Measurements from ENCODE around the gene PPP2R2D.
"Not testable (repeated sequence)": the region's sequence is repeated elsewhere in the genome, so short reads cannot be mapped to it uniquely, and the experiment has no call there.

The PPP2R2D gene

DNA sequence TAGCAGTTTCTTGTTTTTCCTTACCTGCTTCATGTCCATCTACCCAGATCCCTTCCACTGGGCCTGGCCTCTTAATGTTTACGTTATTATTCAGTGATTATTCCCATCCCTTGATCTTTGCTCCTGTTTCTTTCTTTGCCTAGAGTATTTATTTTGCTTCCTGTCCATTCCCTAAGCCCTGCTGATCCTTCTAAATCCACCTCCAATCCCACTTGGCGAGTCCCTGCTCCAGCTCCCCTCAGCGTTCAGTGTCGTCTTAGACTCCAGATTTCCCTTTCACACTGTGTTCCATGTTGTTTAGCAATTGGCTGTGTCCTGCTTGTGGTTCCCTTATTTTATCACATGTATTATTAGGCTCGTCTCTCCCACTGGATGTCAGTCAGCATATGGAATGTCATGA lies 7.3 kb downstream of the PPP2R2D start:
- DNase-seq (ENCODE audit: low read depth), result no peak

DNA sequence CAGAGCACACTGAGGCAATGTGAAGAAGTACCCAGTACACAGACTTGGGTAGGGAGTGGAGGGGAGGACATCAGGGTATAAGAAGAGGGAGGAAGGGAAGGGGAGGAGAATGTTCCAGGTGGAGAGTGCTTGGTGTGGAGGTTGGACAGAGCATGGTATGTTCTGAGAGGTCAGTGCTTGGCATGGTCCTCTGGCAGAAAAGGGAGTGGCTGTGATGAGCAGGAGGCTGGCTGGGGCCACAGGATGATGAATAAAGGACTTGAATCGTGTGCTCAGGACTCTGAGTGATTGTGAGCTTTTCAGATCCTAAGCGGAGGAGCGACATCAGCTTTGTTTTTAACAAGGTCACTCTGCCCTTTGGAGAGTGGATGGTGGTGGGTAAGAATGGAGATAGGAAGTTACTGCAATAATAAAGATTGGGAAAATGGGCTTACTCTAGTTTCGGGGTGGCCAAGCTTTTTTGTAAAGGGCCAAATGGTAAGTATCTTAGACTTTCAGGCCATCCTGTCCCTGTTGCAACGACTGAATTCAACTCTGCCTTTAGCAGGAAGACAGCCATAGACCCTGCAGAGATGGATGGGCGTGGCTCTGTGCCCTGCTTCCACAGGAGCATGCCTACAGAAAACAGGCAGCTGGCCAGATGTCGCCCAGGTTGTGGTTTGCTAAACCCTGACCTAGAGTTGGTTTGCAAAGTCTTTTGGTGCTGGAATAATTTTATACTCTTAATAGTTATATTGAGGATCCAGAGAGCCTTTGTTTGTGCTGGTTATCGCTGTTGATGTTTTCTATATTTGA lies 8.4 kb downstream of the PPP2R2D start:
- no peak for DNase-seq (ENCODE audit: low read depth)

DNA sequence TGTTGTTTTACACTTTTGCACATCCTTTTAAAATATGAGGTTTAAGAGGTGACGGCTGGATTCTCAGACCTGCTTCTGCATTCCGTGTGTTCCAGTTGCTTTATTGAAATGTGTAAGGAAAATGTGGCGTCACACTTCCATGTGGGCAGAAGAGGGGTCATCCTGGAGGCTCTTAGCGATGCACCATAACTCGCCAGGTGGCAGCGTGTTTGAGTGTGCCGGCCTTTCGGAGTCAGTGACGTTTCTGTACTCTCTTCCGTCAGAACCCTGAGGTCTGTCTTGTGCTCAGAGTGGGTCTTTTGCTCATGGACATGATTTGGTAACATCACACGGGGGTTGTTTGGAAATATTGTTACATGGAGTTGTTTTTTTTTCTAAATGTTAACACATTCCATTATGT lies 9.1 kb downstream of the PPP2R2D start:
- DNase-seq (ENCODE audit: low read depth), result no peak

DNA sequence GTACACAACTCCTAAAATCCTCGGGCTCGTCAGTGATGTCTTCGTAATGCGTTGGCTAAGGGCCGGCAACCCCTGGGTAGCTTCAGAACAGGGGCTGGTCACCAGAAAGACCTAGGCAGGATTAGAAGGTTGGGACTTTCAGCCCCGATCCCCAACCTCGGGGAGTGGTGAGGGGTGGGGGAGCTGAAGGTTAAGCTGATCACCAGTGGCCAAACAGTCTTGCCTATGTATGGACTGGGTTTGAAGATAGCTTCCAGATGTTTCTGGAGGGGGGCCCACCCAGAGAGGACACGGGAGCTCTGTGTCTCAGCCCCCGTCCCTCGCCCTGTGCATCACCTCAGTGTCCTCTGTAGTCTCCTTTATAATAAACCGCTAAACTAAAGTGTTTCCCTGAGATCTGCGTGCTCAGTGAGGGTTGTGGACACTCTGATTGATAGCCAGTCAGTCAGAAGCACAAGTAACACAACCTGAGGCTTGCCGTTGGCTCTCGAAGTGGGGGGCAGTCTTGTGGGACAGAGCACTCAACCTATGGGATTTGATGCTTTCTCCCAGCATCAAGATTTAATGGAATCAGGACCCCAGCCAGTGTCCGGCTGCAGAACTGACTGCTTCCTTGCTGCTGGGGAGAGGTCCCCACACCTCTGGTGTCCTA lies 10.0 kb downstream of the PPP2R2D start:
- no peak for DNase-seq (ENCODE audit: low read depth)

DNA sequence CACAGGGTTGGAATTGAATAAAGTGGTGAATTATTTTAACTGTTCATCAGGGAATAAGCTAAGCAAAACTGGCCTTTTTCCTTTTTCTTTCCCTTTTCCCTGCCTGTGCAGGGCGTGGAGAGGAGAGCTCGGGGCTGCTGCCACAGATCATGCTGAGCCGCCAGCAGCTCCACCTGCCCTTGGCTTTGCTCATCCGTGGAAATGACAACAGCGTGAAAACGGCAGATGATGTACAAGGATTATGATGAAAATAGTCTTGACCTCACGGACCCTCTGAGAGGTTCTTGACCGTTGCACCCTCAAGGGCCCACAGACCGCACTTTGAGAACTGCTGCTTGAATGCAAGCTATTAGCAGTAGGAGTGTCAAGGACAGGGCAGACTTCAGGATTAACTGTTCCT lies 10.6 kb downstream of the PPP2R2D start:
- no peak for DNase-seq (ENCODE audit: low read depth)

DNA sequence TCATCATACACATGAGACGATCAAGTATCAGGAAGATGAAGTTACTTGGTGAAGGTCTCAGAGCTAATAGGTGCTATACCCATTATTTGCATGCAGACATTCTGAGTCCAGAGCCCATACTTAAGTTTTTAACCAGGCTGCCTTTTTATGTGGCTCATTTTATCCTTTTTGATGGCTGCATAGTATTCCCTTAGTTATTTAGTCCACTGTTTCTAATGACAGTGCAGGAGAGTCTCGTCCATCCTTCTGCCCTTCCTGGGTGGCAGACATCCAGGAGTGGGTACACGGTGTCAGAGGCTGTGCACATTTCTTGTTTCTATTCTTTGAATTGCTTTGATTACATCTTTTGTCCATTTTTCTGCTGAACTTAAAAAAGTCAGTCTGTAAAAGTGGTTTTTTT lies 11.8 kb downstream of the PPP2R2D start:
- DNase-seq (ENCODE audit: low read depth), result no peak

DNA sequence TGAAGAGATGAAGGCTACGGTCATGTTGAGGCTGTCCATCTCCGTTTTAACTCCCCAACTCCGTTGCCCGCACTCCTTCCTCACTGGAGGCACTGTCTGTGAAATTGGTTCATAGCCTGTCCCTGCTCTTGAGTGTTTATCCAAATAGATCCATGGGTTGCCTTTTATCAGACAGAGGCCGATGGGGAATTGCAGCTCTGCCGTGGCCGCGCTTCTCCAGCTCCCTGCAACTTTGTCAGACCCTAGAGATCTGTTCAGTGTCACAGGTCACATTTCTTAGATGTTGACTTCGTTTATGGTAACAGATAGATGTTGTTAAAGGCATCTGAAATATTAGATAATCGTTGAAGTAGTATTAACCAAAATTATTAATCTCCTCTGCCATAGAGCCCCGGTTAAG lies 14.7 kb downstream of the PPP2R2D start:
- no peak for DNase-seq (ENCODE audit: low read depth)

DNA sequence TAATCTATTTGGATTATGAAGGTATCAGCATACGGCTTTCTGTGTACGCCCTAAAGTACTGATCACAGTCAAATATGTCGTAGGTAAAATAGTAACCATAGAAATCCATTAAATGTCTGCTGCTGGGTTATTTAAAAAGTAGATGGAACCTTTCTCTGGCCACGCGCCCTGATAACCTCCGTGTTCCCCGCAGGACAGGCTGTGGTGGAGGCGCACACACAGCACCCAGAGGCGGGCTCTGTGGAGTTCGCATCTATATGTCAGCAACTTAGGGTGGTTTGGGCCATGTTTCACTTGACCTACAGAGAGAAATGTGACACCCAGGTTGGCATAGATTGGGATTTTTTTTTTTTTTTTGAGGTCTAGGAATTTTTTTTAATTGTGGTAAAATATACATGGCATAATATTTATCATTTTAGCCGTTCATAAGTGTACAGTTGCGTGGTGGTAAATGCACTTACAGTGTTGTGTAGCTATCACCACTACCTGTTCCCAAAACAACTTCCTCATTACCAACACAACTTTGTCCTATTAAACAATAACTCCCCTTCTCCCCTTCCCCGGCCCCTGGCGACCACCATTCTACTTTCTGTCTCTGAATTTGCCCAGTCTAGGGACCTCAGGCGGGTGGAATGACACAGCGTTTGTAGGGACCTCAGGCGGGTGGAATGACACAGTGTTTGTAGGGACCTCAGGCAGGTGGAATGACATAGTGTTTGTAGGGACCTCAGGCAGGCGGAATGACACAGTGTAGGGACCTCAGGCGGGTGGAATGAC lies 15.4 kb downstream of the PPP2R2D start:
- no peak for DNase-seq (ENCODE audit: low read depth)

DNA sequence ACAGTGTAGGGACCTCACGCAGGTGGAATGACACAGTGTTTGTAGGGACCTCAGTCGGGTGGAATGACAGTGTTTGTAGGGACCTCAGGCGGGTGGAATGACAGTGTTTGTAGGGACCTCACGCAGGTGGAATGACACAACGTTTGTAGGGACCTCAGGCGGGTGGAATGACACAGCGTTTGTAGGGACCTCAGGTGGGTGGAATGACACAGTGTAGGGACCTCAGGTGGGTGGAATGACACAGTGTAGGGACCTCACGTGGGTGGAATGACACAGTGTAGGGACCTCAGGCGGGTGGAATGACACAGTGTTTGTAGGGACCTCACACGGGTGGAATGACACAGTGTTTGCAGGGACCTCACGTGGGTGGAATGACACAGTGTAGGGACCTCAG lies 16.0 kb downstream of the PPP2R2D start:
- not testable (repeated sequence) for DNase-seq (ENCODE audit: low read depth)

DNA sequence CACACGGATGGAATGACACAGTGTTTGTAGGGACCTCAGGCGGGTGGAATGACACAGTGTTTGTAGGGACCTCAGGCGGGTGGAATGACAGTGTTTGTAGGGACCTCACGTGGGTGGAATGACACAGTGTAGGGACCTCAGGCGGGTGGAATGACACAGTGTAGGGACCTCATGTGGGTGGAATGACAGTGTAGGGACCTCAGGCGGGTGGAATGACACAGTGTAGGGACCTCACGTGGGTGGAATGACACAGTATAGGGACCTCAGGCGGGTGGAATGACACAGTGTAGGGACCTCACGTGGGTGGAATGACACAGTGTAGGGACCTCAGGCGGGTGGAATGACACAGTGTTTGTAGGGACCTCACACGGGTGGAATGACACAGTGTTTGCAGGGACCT lies 16.7 kb downstream of the PPP2R2D start:
- not testable (repeated sequence) for DNase-seq (ENCODE audit: low read depth)

DNA sequence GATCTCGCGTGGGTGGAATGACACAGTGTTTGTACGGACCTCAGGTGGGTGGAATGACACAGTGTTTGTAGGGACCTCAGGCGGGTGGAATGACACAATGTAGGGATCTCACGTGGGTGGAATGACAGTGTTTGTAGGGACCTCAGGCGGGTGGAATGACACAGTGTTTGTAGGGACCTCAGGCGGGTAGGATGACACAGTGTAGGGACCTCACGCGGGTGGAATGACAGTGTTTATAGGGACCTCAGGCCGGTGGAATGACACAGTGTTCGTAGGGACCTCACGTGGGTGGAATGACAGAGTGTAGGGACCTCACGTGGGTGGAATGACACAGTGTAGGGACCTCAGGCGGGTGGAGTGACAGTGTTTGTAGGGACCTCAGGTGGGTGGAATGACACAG lies 18.7 kb downstream of the PPP2R2D start:
- not testable (repeated sequence) for DNase-seq (ENCODE audit: low read depth)

DNA sequence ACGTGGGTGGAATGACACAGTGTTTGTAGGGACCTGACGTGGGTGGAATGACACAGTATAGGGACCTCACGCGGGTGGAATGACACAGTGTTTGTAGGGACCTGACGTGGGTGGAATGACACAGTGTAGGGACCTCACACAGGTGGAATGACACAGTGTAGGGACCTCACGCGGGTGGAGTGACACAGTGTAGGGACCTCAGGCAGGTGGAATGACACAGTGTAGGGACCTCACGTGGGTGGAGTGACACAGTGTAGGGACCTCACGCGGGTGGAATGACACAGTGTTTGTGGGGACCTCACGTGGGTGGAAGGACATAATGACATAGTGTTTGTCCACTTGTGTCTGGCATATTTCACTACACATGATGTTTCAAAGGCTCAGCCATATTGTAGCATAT lies 19.3 kb downstream of the PPP2R2D start:
- DNase-seq (ENCODE audit: low read depth), result no peak

DNA sequence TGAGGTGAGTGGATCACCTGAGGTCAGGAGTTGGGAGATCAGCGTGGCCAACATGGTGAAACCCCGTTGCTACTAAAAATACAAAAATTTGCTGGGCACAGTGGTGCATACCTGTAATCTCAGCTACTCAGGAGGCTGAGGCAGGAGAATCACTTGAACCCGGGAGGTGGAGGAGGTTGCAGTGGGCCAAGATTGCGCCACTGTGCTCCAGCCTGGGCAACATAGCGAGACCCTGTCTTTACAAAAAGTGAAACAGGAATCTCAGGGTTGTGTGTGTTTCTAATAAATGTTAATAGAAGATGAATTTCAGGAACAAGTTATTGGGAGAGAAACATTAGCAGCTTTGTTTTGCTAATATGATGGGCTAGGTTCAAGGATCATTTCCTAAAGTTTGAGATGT lies 19.9 kb downstream of the PPP2R2D start:
- no peak for DNase-seq (ENCODE audit: low read depth)

DNA sequence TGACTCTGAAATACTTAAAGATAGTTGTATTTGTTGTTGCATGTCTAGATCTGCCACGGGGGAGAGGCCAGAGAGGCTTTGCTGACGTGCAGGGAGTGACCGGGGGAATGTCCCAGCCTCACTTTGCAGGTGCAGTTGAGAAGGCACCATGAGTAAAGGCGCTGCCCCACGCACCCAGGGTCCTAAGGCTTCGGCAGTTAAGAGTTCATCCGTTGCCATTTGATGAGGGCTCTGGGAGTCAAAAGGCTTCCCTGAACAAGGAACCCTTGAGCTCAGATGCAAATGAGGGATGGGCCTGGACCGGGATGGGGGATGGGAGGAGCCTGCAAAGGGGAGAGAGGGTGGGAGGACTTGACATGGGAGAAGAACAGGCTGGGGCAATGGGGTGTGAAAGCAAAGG lies 20.4 kb downstream of the PPP2R2D start:
- no peak for DNase-seq (ENCODE audit: low read depth)

DNA sequence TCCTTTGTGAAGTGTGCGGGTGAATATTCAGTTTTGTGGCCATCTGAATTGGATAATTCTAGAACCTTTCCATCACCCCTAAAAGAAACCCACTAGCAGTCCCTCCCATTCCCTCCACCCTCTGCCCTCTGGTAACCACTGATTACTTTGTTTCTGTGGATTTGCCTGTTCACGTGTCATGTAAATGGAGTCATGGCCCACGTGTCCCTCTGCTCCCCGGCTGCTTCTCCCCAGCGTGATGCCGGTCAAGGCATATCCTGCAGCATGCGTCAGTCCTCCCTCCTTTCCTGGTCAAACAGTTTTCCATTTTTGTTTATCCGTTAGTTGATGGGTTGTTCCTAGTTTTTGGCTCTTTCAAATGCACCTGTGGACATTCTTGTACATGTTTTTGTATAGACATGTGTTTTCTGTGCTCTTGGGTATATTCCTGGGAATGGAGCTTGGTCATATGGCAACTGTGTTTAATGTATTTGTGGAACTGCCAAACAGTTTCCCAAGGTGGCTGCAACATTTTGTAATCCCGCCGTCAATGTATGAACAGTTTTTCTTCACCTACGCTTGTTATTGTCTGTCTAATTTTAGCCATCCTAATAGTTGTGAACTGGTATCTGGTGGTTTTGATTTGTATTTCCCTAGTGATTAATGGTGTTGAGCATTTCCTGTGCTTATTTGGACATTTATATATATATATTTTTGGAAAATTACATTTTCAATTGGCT lies 22.4 kb downstream of the PPP2R2D start:
- no peak for DNase-seq (ENCODE audit: low read depth)

DNA sequence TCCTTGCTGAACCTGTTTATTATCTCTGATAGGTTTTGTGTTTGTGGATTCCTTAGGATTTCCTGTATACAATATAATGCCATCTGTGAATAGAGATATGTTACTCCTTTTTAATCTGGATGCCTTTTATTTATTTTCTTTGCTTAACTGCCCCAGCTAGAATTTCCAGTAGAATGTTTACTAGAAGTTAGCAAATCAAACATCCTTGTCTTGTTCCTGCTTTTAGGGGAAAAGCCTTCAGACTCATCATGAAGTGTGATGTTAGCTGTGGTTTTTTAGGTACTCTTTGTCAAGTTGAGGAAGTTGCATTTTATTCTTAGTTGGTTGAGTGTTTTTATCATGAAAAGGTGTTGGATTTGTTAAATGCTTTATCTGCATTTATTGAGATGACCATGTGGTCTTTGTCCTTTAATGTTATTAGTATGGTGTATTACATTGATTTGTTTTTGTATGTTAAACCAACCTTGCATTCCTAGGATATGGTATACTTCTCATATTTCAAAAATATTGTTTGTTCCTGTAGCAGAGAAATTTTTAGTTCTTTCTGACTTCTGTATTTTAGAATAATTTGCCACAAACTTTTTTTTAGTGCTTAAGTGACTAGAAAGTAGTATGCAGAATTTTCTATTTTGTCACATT lies 24.3 kb downstream of the PPP2R2D start:
- DNase-seq (ENCODE audit: low read depth), result no peak

DNA sequence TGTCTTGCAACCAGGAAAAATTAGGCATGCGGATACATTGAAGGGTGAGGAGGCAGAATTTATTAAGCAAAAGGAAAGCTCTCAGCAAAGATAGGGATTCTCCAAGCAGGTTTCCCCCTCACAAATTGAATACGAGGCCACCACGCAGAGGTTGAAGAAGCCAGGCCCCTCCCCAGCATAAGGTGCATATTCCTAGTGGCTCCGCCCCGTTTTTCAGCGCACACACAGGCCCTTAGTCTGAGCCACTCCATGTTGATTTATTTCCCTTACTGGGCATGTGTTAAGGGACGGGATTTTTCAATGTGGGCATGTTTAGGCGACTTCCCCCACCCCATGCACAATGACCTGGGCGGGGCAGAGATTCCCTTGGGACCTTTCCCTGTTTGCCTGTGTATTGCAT lies 24.9 kb downstream of the PPP2R2D start:
- no peak for DNase-seq (ENCODE audit: low read depth)

DNA sequence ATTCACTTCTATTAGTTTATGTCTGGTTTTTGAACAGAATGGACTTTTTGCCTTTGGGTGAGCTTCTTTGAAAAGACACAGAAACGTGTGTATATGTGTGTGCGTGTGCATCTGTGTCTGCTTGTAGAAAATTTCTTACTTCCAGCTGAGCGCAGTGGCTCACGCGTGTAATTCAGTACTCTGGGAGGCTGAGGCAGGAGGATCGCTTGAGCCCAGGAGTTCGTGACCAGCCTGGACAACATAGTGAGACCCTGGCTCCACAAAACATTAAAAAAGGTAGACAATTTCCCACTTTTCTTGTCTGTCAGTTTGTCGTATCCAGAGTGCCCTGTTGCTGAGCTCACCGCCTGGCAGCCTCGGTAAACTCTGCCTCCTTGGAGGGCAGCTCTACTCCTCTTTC lies 25.4 kb downstream of the PPP2R2D start:
- DNase-seq (ENCODE audit: low read depth), result no peak

DNA sequence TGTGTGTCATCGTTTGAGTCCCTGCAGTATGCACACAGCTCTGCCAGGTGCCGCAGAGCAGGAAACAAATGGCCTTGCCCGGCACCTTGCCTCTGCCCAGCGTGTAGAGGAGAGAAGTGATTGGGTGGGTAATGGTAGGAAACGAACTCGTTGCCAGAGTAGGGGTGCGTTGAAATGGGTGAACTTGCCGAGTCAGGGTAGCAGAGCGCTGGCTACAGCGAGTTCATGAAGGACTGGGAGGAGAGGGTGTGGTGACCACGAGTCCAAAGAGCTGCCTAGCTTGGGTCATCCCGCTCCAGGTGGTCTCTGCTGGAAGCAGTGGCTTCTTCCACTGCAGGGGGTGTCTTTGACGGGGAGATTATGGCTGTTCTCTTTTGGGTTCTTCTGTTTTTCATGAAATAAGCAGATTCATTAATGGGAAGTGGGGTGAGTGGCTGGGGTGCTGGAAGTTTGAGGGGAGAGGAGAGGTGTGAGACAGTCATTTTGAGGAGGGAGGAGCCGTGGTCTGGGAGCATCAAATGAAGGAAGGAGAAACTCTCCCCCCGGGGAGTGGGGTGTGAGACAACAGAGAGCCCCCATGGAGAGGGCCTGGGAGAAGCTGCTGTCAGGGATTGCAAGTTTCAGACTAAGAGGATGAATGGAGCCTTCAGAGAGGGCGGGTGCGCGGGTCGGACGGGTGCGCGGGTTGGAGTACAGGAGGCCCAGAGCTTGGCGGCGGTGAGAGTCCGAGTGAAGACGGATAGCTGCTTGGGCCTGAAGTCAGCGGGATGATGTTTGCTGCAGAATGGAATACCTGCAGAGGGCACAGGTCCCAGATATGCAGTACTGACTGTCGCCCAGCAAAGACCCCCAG lies 26.2 kb downstream of the PPP2R2D start:
- no peak for DNase-seq (ENCODE audit: low read depth)

DNA sequence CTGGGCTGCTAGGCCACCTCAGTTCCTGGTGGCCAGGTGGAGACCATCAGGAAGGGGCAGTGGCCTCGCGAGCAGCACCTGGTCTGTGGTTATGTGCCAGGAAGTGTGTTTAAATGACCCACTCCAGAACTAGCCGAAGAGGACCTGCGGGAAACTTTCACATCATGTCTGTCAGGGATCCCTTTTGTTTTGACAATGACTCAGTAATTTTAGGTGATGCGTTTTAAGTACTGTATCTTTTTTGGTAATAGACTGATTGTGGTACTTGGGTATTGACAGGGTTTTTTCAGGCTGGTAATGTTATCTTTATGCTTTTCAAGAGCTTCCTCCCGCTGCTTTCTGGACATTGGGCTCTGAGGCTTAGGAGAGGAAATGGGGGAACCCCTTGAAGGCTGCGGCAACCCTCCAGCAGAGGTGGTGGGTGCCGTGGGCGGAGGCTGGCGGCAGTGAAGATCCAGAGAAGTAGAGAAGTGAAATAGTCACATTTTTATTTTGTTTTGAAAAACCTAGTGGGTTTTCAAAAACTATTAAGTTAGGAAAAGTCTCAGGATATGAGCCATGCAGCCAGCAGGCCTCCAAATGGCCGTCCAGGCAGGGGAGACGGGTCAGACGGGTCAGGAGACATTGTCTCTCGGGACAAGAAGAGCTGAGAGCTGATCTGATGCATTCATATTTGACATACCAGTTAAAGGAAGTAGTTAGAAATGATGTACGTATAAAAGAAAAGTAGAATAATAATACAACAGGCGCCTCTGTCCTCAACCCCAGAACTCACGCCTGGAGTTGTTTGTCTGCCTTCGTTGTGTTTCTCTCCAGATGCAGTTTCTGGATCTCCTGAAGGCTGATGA lies 27.7 kb downstream of the PPP2R2D start:
- no peak for DNase-seq (ENCODE audit: low read depth)

All from non-pigmented ciliary epithelial cell (primary cell).